ENCODE measurements around the gene ZNF467. TPM values are rescaled to one million over a fixed set of nuclear protein-coding genes. Genes with fewer than 3 reads are reported as not detected.

Gene ZNF467
- total and polyA plus RNA-seq, 2 of the 8 experiments (the other 6 are each of a cell fraction or from before 2014, with no cell fraction given) = 0.50 to 0.51 TPM

- FAIRE-seq = no peak
- Histone ChIP-seq H3K79me1 (ENCODE audit: low read depth, low read length) (no peaks in the 10 kb centered on the region), H4K91ac (replicated peaks; ENCODE audit: insufficient read length, low read length) (no peak overlapping the region), H3K4me3 (ENCODE audit: extremely low read depth in 1 of 4, insufficient read depth in 2 of 4, low read depth in 3 of 4, low read length in 4 of 4) (no peak overlapping the region), H2BK12ac (ENCODE audit: low read depth, low read length) (no peak overlapping the region), H3K23me2 (ENCODE audit: low read depth, low read length) (no peaks in the 10 kb centered on the region), H2BK15ac (ENCODE audit: low read length) (no peak overlapping the region), H3K56ac (replicated peaks; ENCODE audit: insufficient read length, low read depth, low read length) (no peak overlapping the region), H3K79me2 (ENCODE audit: control insufficient read depth in 1 of 2, insufficient read depth in 2 of 2, low read length in 2 of 2) (no peaks in the 10 kb centered on the region), H4K20me1 (replicated peaks in 1 of 2; ENCODE audit: control insufficient read depth in 1 of 2, insufficient read depth in 2 of 2, low read length in 2 of 2) (peaks cover 0 to 9% of the 10 kb centered on the region in 2 experiments), H2AFZ (ENCODE audit: low read length) (no peak overlapping the region), H3K27me3 (replicated peaks in 1 of 4; ENCODE audit: control insufficient read depth in 3 of 4, extremely low read depth in 1 of 4, insufficient read depth in 3 of 4, low read length in 3 of 4) (no peaks in the 10 kb centered on the region), H3K18ac (ENCODE audit: extremely low read depth, low read length) (no peak overlapping the region), H4K5ac (ENCODE audit: insufficient read length, low read depth, low read length) (no peak overlapping the region), H3K4me2 (ENCODE audit: insufficient read depth in 1 of 2, low read depth in 2 of 2, low read length in 2 of 2) (no peak overlapping the region), H3K36me3 (ENCODE audit: control insufficient read depth in 2 of 4, insufficient read depth in 4 of 4, low read length in 3 of 4) (peaks cover 3 to 13% (median 10%) of the 10 kb centered on the region in 4 experiments; a peak in 7 of 8 replicates), H3K23ac (ENCODE audit: insufficient read length) (no peak overlapping the region), H3K4ac (replicated peaks; ENCODE audit: insufficient read length, low read depth, low read length) (no peak overlapping the region), H3K14ac (ENCODE audit: insufficient read length) (no peak overlapping the region), H2BK5ac (ENCODE audit: low read depth, low read length) (no peak overlapping the region), H3K27ac (ENCODE audit: low read depth, low read length) (no peak overlapping the region), H3K9ac (replicated peaks in 1 of 4; ENCODE audit: extremely low read depth in 1 of 4, low read depth in 3 of 4, low read length in 3 of 4) (no peak overlapping the region), H2AK5ac (ENCODE audit: low read depth, low read length) (no peak overlapping the region), H2BK20ac (ENCODE audit: low read length) (no peak overlapping the region), H4K8ac (ENCODE audit: extremely low read depth, insufficient read depth, low read length) (no peak overlapping the region), H2BK120ac (replicated peaks; ENCODE audit: low read depth, low read length) (no peak overlapping the region), H3K9me3 (ENCODE audit: insufficient read depth in 2 of 2, low read depth in 1 of 2, low read length in 1 of 2) (no peaks in the 10 kb centered on the region), H3K4me1 (replicated peaks in 1 of 4; ENCODE audit: control insufficient read depth in 3 of 4, insufficient read depth in 4 of 4, low read length in 3 of 4) (no peaks in the 10 kb centered on the region)
- DNase-seq (ENCODE audit: low read depth in 1 of 2, low spot score in 2 of 2) = no peak
- ChIA-PET CTCF (ENCODE audit: partially characterized antibody) (interaction anchor here (1.1 to 3.8 kb wide), 6 partner anchors 13 to 78 kb away, joined by 3 to 17 read pairs (median 4); no protein-coding TSS in a partner anchor), POLR2A (ENCODE audit: partially characterized antibody) (interaction anchor here (1.1 kb wide), 1 partner anchor 127 kb away, joined by 3 read pairs; no protein-coding TSS in a partner anchor)
- no peak for TF ChIP-seq EP300 (IDR thresholded peaks at IDR 0.05; ENCODE audit: borderline replicate concordance in 1 of 2, low read depth in 2 of 2, low read length in 2 of 2)
- TF ChIP-seq RAD21 (IDR thresholded peaks at IDR 0.05 in 1 of 2, conservative IDR thresholded peaks at IDR 0.05 in 1 of 2; ENCODE audit: low read depth in 2 of 2, low read length in 2 of 2) = no peak
- TF ChIP-seq CTBP2 (IDR thresholded peaks at IDR 0.05; ENCODE audit: borderline replicate concordance, insufficient read depth, insufficient read length, low read length) = no peak
- WGBS, 2 experiments (ENCODE audit: extremely low coverage in 1 of 2, insufficient coverage in 1 of 2, insufficient read length in 1 of 2, insufficient replicate concordance in 2 of 2, low coverage in 1 of 2, low lambda C conversion rate in 2 of 2, missing lambda C conversion rate in 1 of 2) = 81% methylated on average over 5 of the region's 5 CpGs; no CpG with 5 or more reads in 1 of the 2 experiments
These were observed 43.8 kb downstream of the ZNF467 start for GRCh38 chr7:149729586-149729982.

Data from H1 (cell line).